ENCODE data around the gene DMRT2.
A peak's percentile ranks its signal among the peaks of the same experiment; 100 is the strongest.

Gene DMRT2

DNA sequence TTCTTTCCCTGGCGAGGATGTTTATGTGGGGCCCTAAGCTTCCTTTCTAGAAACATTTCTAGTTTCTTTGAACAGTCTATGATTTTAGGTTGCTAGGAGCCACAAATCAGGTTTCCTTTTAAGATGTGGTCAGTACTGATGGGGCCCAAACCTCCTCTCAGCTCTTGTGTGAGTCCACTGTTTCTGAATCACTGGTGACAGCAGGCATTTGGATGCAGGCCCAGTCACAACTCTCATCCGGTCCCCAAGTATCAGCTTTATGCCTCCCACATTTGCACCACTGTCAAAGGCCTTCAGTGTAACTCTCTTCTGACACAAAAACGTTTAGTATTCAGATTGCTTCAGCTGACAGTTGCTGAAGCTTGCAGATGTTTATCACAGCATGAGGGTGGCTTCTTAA lies 7.8 kb downstream of the DMRT2 start:
- peak overlapping the region; percentile 67 for H3K4me3 ChIP-seq (ENCODE audit: low read depth, low read length)
- TF ChIP-seq, protein P1, sequence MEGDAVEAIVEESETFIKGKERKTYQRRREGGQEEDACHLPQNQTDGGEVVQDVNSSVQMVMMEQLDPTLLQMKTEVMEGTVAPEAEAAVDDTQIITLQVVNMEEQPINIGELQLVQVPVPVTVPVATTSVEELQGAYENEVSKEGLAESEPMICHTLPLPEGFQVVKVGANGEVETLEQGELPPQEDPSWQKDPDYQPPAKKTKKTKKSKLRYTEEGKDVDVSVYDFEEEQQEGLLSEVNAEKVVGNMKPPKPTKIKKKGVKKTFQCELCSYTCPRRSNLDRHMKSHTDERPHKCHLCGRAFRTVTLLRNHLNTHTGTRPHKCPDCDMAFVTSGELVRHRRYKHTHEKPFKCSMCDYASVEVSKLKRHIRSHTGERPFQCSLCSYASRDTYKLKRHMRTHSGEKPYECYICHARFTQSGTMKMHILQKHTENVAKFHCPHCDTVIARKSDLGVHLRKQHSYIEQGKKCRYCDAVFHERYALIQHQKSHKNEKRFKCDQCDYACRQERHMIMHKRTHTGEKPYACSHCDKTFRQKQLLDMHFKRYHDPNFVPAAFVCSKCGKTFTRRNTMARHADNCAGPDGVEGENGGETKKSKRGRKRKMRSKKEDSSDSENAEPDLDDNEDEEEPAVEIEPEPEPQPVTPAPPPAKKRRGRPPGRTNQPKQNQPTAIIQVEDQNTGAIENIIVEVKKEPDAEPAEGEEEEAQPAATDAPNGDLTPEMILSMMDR (IDR thresholded peaks at IDR 0.05), result no peak
- H3K27me3 ChIP-seq (ENCODE audit: control insufficient read depth, insufficient read depth, low read length), result no peaks in the 10 kb centered on the region
- peak overlapping the region; percentile 96 for H3K27ac ChIP-seq
- no peaks in the 10 kb centered on the region for H3K9me3 ChIP-seq (ENCODE audit: control insufficient read depth, low read length)
- no peaks in the 10 kb centered on the region for H3K4me1 ChIP-seq
- H2AFZ ChIP-seq, result no peak overlapping the region
- peaks cover 3% of the 10 kb centered on the region for H3K79me2 ChIP-seq
- H3K9ac ChIP-seq, result no peak overlapping the region
- peak overlapping the region; percentile 44 for H3K4me2 ChIP-seq (ENCODE audit: low read length)
- no peaks in the 10 kb centered on the region for H3K36me3 ChIP-seq (ENCODE audit: control insufficient read depth, insufficient read depth, low read length)

DNA sequence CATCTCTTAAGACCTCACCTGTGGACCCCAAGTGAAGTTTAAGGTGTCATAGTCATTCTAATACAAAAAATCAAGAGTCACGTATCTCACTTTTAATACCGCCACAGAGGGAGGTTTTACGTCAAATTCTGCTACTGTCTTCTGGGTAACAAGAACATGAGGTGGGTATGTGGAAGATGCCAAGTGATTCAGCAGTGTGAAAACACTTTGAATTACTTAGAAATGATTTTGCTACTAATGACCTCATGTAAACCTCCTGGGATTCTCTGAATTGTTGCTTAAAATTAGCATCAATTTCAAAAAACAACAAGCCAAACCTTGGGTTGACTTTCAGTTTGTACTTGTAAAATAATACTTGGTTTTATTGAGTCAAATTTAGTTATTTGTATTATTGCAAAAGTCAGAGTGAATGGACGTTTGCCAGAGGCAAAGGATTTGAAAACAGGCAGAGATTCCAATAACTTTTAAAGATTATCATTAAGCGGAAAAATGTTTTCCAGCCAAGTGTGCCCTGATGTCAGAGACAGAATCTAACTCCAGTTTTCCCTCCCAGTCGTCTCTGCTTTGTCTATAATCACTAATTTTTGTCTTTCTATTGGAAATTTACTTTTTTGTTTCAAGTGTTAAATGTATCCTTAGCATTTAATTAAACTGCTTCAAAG lies 8.8 kb downstream of the DMRT2 start:
- H3K4me2 ChIP-seq (ENCODE audit: low read length), result no peak overlapping the region
- no peaks in the 10 kb centered on the region for H3K36me3 ChIP-seq (ENCODE audit: control insufficient read depth, insufficient read depth, low read length)
- no peak overlapping the region for H3K4me3 ChIP-seq (ENCODE audit: low read depth, low read length)
- TF ChIP-seq, protein P1 (IDR thresholded peaks at IDR 0.05), result no peak
- H3K27ac ChIP-seq, result peak overlapping the region; percentile 96
- H3K9ac ChIP-seq, result no peak overlapping the region
- H3K27me3 ChIP-seq (ENCODE audit: control insufficient read depth, insufficient read depth, low read length), result no peaks in the 10 kb centered on the region
- H3K9me3 ChIP-seq (ENCODE audit: control insufficient read depth, low read length), result no peaks in the 10 kb centered on the region
- no peaks in the 10 kb centered on the region for H3K4me1 ChIP-seq
- no peak overlapping the region for H2AFZ ChIP-seq
- H3K79me2 ChIP-seq, result no peaks in the 10 kb centered on the region

DNA sequence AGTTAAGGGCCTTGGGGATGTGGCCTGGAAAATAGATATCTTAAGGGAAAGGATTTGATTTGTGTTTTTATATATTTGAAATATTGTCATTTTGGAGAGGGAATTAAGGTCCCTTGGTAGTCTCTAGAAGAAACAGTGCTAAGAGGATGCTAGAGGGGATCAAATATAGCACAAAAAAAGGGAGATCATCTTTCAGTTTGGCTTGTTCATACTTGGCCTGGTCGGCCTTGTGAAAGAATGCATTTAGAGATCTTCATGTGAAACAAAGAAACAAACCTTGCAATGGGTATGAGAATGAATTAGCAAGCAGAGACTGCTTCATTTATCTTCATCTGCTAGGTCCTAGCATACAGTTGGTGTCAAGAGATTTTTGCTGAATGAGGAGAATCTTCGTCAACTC lies 15.0 kb downstream of the DMRT2 start:
- Histone ChIP-seq H3K36me3 (ENCODE audit: control insufficient read depth, insufficient read depth, low read length) (no peaks in the 10 kb centered on the region), H2AFZ (no peak overlapping the region), H3K9ac (no peak overlapping the region), H3K4me2 (ENCODE audit: low read length) (no peak overlapping the region), H3K27ac (no peak overlapping the region), H3K79me2 (no peaks in the 10 kb centered on the region), H3K4me3 (ENCODE audit: low read depth, low read length) (no peak overlapping the region), H3K9me3 (ENCODE audit: control insufficient read depth, low read length) (no peaks in the 10 kb centered on the region), H3K4me1 (no peaks in the 10 kb centered on the region), H3K27me3 (ENCODE audit: control insufficient read depth, insufficient read depth, low read length) (no peaks in the 10 kb centered on the region)
- TF ChIP-seq, protein P1 (IDR thresholded peaks at IDR 0.05), result no peak

DNA sequence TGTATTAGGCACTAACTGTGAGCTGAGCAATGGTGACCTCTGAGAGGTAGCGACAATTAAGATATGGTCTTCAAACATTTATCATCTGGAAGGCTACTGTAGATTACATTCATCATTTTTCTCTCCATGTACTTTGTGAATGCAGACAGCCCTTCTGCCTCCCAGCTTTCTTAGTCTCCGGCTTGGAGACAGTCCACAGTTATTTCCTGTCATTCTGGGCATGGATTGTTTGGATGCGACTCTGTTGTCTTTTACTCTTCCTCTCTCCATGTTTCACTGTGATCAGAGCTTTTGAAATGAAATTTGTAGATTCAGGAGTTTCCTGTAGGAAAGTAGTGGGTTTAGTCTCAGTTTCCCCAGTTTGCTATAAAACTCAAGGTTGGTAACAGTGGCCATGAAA lies 20.5 kb downstream of the DMRT2 start:
- no peaks in the 10 kb centered on the region for H3K36me3 ChIP-seq (ENCODE audit: control insufficient read depth, insufficient read depth, low read length)
- H3K4me3 ChIP-seq (ENCODE audit: low read depth, low read length), result no peak overlapping the region
- TF ChIP-seq, protein P1 (IDR thresholded peaks at IDR 0.05), result no peak
- H3K4me1 ChIP-seq, result no peaks in the 10 kb centered on the region
- no peaks in the 10 kb centered on the region for H3K9me3 ChIP-seq (ENCODE audit: control insufficient read depth, low read length)
- H3K79me2 ChIP-seq, result no peaks in the 10 kb centered on the region
- H3K9ac ChIP-seq, result no peak overlapping the region
- no peak overlapping the region for H2AFZ ChIP-seq
- no peak overlapping the region for H3K4me2 ChIP-seq (ENCODE audit: low read length)
- H3K27me3 ChIP-seq (ENCODE audit: control insufficient read depth, insufficient read depth, low read length), result no peaks in the 10 kb centered on the region
- H3K27ac ChIP-seq, result no peak overlapping the region

DNA sequence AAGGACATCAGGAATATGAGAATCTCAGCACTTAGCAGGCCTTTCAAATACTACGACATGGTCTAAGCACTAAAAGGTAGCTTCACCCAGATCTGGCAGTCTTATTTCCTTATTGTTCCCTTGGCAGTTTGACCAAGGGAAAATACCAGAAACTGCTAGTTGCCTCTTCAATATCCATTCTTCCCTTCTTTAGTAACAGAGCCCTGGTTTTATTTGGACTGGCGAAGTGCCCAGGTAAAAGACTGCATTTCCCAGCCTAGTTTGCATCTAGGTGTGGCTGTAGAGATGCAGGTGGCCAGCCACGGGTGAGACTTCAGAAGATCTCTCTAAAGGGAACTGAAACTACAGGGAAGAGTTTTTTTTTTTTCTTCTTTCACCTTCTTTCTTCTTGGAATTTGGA lies 21.6 kb downstream of the DMRT2 start:
- no peak overlapping the region for H3K9ac ChIP-seq
- no peaks in the 10 kb centered on the region for H3K79me2 ChIP-seq
- no peak overlapping the region for H2AFZ ChIP-seq
- no peak overlapping the region for H3K4me2 ChIP-seq (ENCODE audit: low read length)
- no peaks in the 10 kb centered on the region for H3K9me3 ChIP-seq (ENCODE audit: control insufficient read depth, low read length)
- H3K27ac ChIP-seq, result peak overlapping the region; percentile 2
- no peaks in the 10 kb centered on the region for H3K27me3 ChIP-seq (ENCODE audit: control insufficient read depth, insufficient read depth, low read length)
- no peak overlapping the region for H3K4me3 ChIP-seq (ENCODE audit: low read depth, low read length)
- TF ChIP-seq, protein P1 (IDR thresholded peaks at IDR 0.05), result no peak
- H3K4me1 ChIP-seq, result no peaks in the 10 kb centered on the region
- no peaks in the 10 kb centered on the region for H3K36me3 ChIP-seq (ENCODE audit: control insufficient read depth, insufficient read depth, low read length)

Data from parathyroid adenoma (tissue), 2 donors.